H9 (cell line): ENCODE data around the gene EIF1AD. TPM values are rescaled to one million over a fixed set of nuclear protein-coding genes. Genes with fewer than 3 reads are reported as not detected.
A peak's percentile ranks its signal among the peaks of the same experiment; 100 is the strongest.

Experiments used
- DNase-seq: peaks from one replicate; pipeline ENCODE4 v3.0.0-alpha.2; 2017
- H2AFZ ChIP-seq: one replicate; pipeline ENCODE4 v1.6.1; 2013; ENCODE audit warnings: mild to moderate bottlenecking, low read length, control low read depth, moderate library complexity
- H2AK5ac ChIP-seq: 2 replicates; pipeline ENCODE4 v1.6.1; 2013; ENCODE audit warnings: low read length, control low read depth, mixed read lengths; ENCODE audit not compliant: insufficient read length
- H2BK120ac ChIP-seq: one replicate; pipeline ENCODE4 v1.6.1; 2013; ENCODE audit warnings: low read depth, mild to moderate bottlenecking, low read length, control low read depth, inconsistent platforms; ENCODE audit not compliant: poor library complexity, severe bottlenecking
- H2BK12ac ChIP-seq: 2 replicates; pipeline ENCODE4 v1.6.1; 2013; ENCODE audit warnings: low read length, control low read depth, mixed read lengths, low read depth; ENCODE audit not compliant: insufficient read length
- H2BK15ac ChIP-seq: 2 replicates; pipeline ENCODE4 v1.6.1; 2013; ENCODE audit warnings: low read depth, low read length, control low read depth
- H2BK20ac ChIP-seq: one replicate; pipeline ENCODE4 v1.6.1; 2013; ENCODE audit warnings: low read depth, mild to moderate bottlenecking, low read length, control low read depth, inconsistent platforms; ENCODE audit not compliant: poor library complexity, severe bottlenecking
- H2BK5ac ChIP-seq: 2 replicates; pipeline ENCODE4 v1.6.1; 2013; ENCODE audit warnings: low read length, control low read depth, mixed read lengths; ENCODE audit not compliant: insufficient read length
- H3K14ac ChIP-seq: 2 replicates; pipeline ENCODE4 v1.6.1; 2013; ENCODE audit warnings: low read length, control low read depth; ENCODE audit not compliant: insufficient read depth
- H3K18ac ChIP-seq: 2 replicates; pipeline ENCODE4 v1.6.1; 2013; ENCODE audit warnings: low read depth, mild to moderate bottlenecking, mixed read lengths, low read length, control low read depth; ENCODE audit not compliant: insufficient read length
- H3K23ac ChIP-seq: 2 replicates; pipeline ENCODE4 v1.6.1; 2013; ENCODE audit warnings: low read length, control low read depth, mixed read lengths, low read depth; ENCODE audit not compliant: insufficient read length
- H3K23me2 ChIP-seq: 2 replicates; pipeline ENCODE4 v1.6.1; 2013; ENCODE audit warnings: low read depth, mild to moderate bottlenecking, mixed read lengths, low read length, control low read depth; ENCODE audit not compliant: insufficient read length, poor library complexity, severe bottlenecking
- H3K27ac ChIP-seq: 2 replicates; pipeline ENCODE4 v1.5.1; 2013; ENCODE audit warnings: low read length, control low read depth, mixed read lengths, low read depth; ENCODE audit not compliant: insufficient read length
- H3K27me3 ChIP-seq: 2 replicates; pipeline ENCODE4 v1.6.1; 2013; ENCODE audit warnings: low read length, control low read depth, inconsistent platforms; ENCODE audit not compliant: insufficient read depth
- H3K4ac ChIP-seq: 2 replicates; pipeline ENCODE4 v1.6.1; 2013; ENCODE audit warnings: low read depth, mild to moderate bottlenecking, control low read depth, inconsistent platforms, low read length, moderate library complexity
- H3K4me1 ChIP-seq: 2 replicates; pipeline ENCODE4 v1.6.1; 2013; ENCODE audit warnings: low read length, control low read depth, inconsistent platforms; ENCODE audit not compliant: insufficient read depth
- H3K4me2 ChIP-seq: 2 replicates; pipeline ENCODE4 v1.6.1; 2013; ENCODE audit warnings: low read length, control low read depth, mixed read lengths; ENCODE audit not compliant: insufficient read length, insufficient read depth
- H3K56ac ChIP-seq: 2 replicates; pipeline ENCODE4 v1.6.1; 2013; ENCODE audit warnings: low read depth, mild to moderate bottlenecking, mixed read lengths, low read length, control low read depth; ENCODE audit not compliant: insufficient read length
- H3K79me1 ChIP-seq: 2 replicates; pipeline ENCODE4 v1.6.1; 2013; ENCODE audit warnings: low read depth, mild to moderate bottlenecking, moderate library complexity, low read length, control low read depth, inconsistent platforms; ENCODE audit not compliant: insufficient read depth, poor library complexity, severe bottlenecking
- H3K79me2 ChIP-seq: 2 replicates; pipeline ENCODE4 v1.6.1; 2013; ENCODE audit warnings: low read length, control low read depth, inconsistent platforms; ENCODE audit not compliant: insufficient read depth
- H3K9ac ChIP-seq: 2 replicates; pipeline ENCODE4 v1.6.1; 2013; ENCODE audit warnings: low read length, control low read depth, mixed read lengths; ENCODE audit not compliant: insufficient read length; ENCODE audit errors: extremely low read depth
- H3K9me3 ChIP-seq: one replicate; pipeline ENCODE4 v1.6.1; 2013; ENCODE audit warnings: low read depth, low read length, inconsistent platforms; ENCODE audit not compliant: control insufficient read depth
- H3T11ph ChIP-seq: one replicate; pipeline ENCODE4 v1.6.1; 2013; ENCODE audit warnings: mild to moderate bottlenecking, low read length, control low read depth, inconsistent platforms
- H4K20me1 ChIP-seq: one replicate; pipeline ENCODE4 v1.6.1; 2013; ENCODE audit not compliant: control insufficient read depth, insufficient read length, insufficient read depth
- H4K5ac ChIP-seq: 2 replicates; pipeline ENCODE4 v1.6.1; 2013; ENCODE audit warnings: low read depth, mild to moderate bottlenecking, mixed read lengths, low read length, control low read depth; ENCODE audit not compliant: insufficient read length
- H4K8ac ChIP-seq: replicated peaks from 2 replicates; pipeline ENCODE4 v1.6.1; 2013; ENCODE audit warnings: low read length, control low read depth, mixed read lengths, low read depth; ENCODE audit not compliant: insufficient read length
- H4K91ac ChIP-seq: 2 replicates; pipeline ENCODE4 v1.6.1; 2013; ENCODE audit warnings: low read depth, mild to moderate bottlenecking, moderate library complexity, mixed read lengths, low read length, control low read depth; ENCODE audit not compliant: insufficient read length
- H3K27ac Mint-ChIP-seq, 3 experiments: 2 replicates in 2 of 3; 3 replicates in 1 of 3; pipeline ENCODE4 v1.8.0; 2020 to 2021; ENCODE audit warnings: mixed read lengths in 3 of 3, mild to moderate bottlenecking in 1 of 3, moderate library complexity in 1 of 3
- H3K27me3 Mint-ChIP-seq: 2 replicates; pipeline ENCODE4 v1.8.0; 2021; ENCODE audit warnings: low read depth, mild to moderate bottlenecking, moderate library complexity, mixed read lengths
- H3K36me3 Mint-ChIP-seq, 3 experiments: 2 replicates in 2 of 3; 3 replicates in 1 of 3; pipeline ENCODE4 v1.8.0; 2020 to 2021; ENCODE audit warnings: low read depth in 3 of 3, mixed read lengths in 3 of 3; ENCODE audit not compliant: insufficient read depth in 1 of 3
- H3K4me1 Mint-ChIP-seq, 2 experiments: 2 replicates each; pipeline ENCODE4 v1.8.0; 2020; ENCODE audit warnings: mixed read lengths in 2 of 2
- H3K4me3 Mint-ChIP-seq, 2 experiments: 2 replicates in 1 of 2; 3 replicates in 1 of 2; pipeline ENCODE4 v1.8.0; 2020 to 2021; ENCODE audit warnings: mild to moderate bottlenecking in 2 of 2, mixed read lengths in 2 of 2, moderate library complexity in 1 of 2
- H3K9me3 Mint-ChIP-seq, 2 experiments: 2 replicates in 1 of 2; 3 replicates in 1 of 2; pipeline ENCODE4 v1.8.0; 2020; ENCODE audit warnings: mild to moderate bottlenecking in 2 of 2, mixed read lengths in 2 of 2, moderate library complexity in 1 of 2
- CTCF ChIP-seq: fragments of 200-600 bp; sonication (generic); conservative IDR thresholded peaks from 3 replicates; pipeline ENCODE4 v1.8.0; 2021; ENCODE audit warnings: antibody characterized with exemption, mild to moderate bottlenecking
- WGBS: extraction: QIAGEN DNeasy Blood & Tissue Kit; methylation state at CpG from one replicate; pipeline ENCODE4 v1.1.7; 2013; ENCODE audit warnings: missing lambda C conversion rate, low lambda C conversion rate, mixed read lengths; ENCODE audit not compliant: insufficient read length; ENCODE audit errors: extremely low coverage; 5-methylcytosine and 5-hydroxymethylcytosine counted together
- total RNA-seq: library from RNA; stranded (reverse); gene quantifications from 2 replicates; pipeline ENCODE4 v1.2.1, GENCODE V29; 2021

Gene EIF1AD
- total RNA-seq, 1 experiment from 2014 or later = 46.7 TPM

- Histone ChIP-seq H3K9ac (no peak overlapping the region), H3K14ac (no peak overlapping the region), H2BK20ac (no peak overlapping the region), H3T11ph (no peak overlapping the region), H3K79me1 (no peaks in the 10 kb centered on the region), H4K91ac (no peak overlapping the region), H3K9me3 (no peaks in the 10 kb centered on the region), H2BK5ac (no peak overlapping the region), H2AFZ (no peak overlapping the region), H2BK15ac (no peak overlapping the region), H2AK5ac (no peak overlapping the region), H4K5ac (no peak overlapping the region), H3K27ac (no peak overlapping the region), H3K4me1 (no peaks in the 10 kb centered on the region), H3K18ac (no peak overlapping the region), H3K4ac (no peak overlapping the region), H3K4me2 (no peak overlapping the region), H3K23me2 (peaks cover 12% of the 10 kb centered on the region), H4K20me1 (no peaks in the 10 kb centered on the region), H3K27me3 (no peaks in the 10 kb centered on the region), H3K56ac (no peak overlapping the region), H2BK120ac (no peak overlapping the region), H4K8ac (no peak overlapping the region), H3K79me2 (peaks cover 8% of the 10 kb centered on the region; the same call in 1 of the 2 replicates), H3K23ac (no peak overlapping the region), H2BK12ac (no peak overlapping the region)
- Mint-ChIP-seq H3K9me3 (no peaks in the 10 kb centered on the region), H3K27ac (no peak overlapping the region), H3K36me3 (peaks cover 26 to 49% (median 39%) of the 10 kb centered on the region in 3 experiments), H3K27me3 (no peaks in the 10 kb centered on the region), H3K4me3 (peak overlapping the region; percentile 49 to 68), H3K4me1 (peaks cover 27 to 37% of the 10 kb centered on the region in 2 experiments)
- TF ChIP-seq CTCF = no peak
- no CpG with 5 or more reads among the region's 4 CpGs for WGBS
- DNase-seq = no peak
Measured at GRCh38 chr11:66004186-66004585, 2.2 kb upstream of the EIF1AD start.
